ENCODE measurements around the gene CLDN12. TPM values are rescaled to one million over a fixed set of nuclear protein-coding genes. Genes with fewer than 3 reads are reported as not detected.

The CLDN12 gene
- total and polyA plus RNA-seq, 2 of the 4 experiments (the other 2 are of a cell fraction): 33.4 to 46.4 TPM

DNA sequence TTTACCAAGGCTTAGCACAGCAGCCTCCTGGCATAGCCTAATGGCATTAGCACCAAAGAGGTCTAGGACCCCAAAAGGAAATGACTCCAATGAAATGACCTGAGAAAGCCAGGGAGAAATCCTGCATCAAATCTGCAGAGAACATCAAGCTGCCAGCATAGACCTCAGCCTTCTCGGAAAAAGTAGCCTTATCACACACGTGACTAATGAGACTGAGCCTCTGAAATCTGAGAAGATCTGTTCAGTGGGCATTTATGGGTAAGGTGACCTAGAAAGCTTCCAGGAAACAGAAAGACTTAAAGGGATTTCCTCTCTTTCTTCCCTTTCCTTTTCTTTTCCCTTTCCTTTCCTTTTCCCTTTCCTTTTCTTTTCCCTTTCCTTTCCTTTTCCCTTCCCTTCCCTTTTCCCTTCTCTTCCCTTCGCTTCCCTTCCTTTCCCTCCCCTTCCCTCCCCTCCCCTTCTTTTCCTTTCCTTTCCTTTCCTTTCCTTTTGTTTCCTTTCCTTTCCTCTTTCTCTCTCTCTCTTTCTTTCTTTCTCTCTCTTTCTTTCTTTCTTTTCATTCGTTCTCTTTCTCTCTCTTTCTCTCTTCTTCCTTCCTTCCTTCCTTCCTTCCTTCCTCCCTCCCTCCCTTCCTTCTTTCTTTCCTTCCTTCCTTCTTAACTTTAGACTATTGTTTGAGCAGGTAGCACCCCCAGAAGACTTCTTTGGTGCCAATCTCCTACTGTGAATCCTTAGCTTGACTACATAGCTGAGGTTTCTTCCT, 43.1 kb downstream of the CLDN12 start:
- Histone ChIP-seq H3K27me3 (ENCODE audit: control insufficient read depth, insufficient read depth, low read length) (peaks cover 1% of the 10 kb centered on the region; the same call in 1 of the 2 replicates), H3K4me1 (ENCODE audit: control insufficient read depth, insufficient read depth, low read length) (no peaks in the 10 kb centered on the region), H3K36me3 (ENCODE audit: control insufficient read depth, insufficient read depth, low read length) (no peaks in the 10 kb centered on the region), H3K56ac (ENCODE audit: extremely low read depth, insufficient read depth, low read length) (no peak overlapping the region), H3K9me1 (ENCODE audit: insufficient read depth, low read length) (no peaks in the 10 kb centered on the region), H2BK20ac (ENCODE audit: low read depth, low read length) (no peak overlapping the region), H4K5ac (ENCODE audit: low read depth, low read length) (no peak overlapping the region), H3K27ac (ENCODE audit: insufficient read depth, low read length) (no peak overlapping the region), H3K4me3 (ENCODE audit: insufficient read depth, low read depth, low read length) (no peak overlapping the region), H3K4ac (ENCODE audit: low read depth, low read length) (no peak overlapping the region), H2AFZ (replicated peaks; ENCODE audit: low read length, poor library complexity) (no peak overlapping the region), H2BK5ac (ENCODE audit: low read depth, low read length, poor library complexity, severe bottlenecking) (no peak overlapping the region), H4K20me1 (ENCODE audit: insufficient read depth, low read length) (no peaks in the 10 kb centered on the region), H2AK5ac (ENCODE audit: low read depth, low read length) (no peak overlapping the region), H3K79me1 (ENCODE audit: low read depth in 1 of 2, low read length in 2 of 2) (no peaks in the 10 kb centered on the region), H3K18ac (ENCODE audit: low read depth, low read length) (no peak overlapping the region), H2BK15ac (ENCODE audit: low read depth, low read length) (no peak overlapping the region), H4K8ac (ENCODE audit: low read depth in 2 of 2, low read length in 2 of 2) (no peak overlapping the region), H3K9me3 (ENCODE audit: control insufficient read depth, insufficient read depth, low read length) (no peaks in the 10 kb centered on the region), H3K23ac (ENCODE audit: low read depth, low read length) (no peak overlapping the region), H2AK9ac (replicated peaks; ENCODE audit: low read depth, low read length, poor library complexity) (no peak overlapping the region), H4K91ac (ENCODE audit: insufficient read depth, low read depth, low read length) (no peak overlapping the region), H2BK120ac (ENCODE audit: low read depth, low read length) (no peak overlapping the region), H3K14ac (replicated peaks; ENCODE audit: low read depth, low read length) (no peak overlapping the region), H3K9ac (ENCODE audit: low read depth, low read length) (no peak overlapping the region), H3K4me2 (ENCODE audit: low read depth, low read length) (no peak overlapping the region)
- POLR2A ChIA-PET (ENCODE audit: unreplicated experiment): no interaction called here
- intact Hi-C loops (cut with micrococcal nuclease): no loop called here
- DNase-seq: no peak
- in situ Hi-C loops (cut with MboI; ENCODE audit: low sequenced_read_pairs): no loop called here
- CTCF ChIA-PET: no interaction called here
- no peak for ATAC-seq (ENCODE audit: low read depth)
- TF ChIP-seq RAD21 (IDR thresholded peaks at IDR 0.05; ENCODE audit: low read length): no peak
- TF ChIP-seq BHLHE40 (IDR thresholded peaks at IDR 0.05; ENCODE audit: low read depth, low read length): no peak
- 75% methylated on average over 1 of the region's 4 CpGs; no CpG with 5 or more reads in 1 of the 2 experiments for WGBS, 2 experiments (ENCODE audit: extremely low coverage in 2 of 2, insufficient read length in 1 of 2)
- dilution Hi-C loops (cut with HindIII; ENCODE audit: low sequenced_read_pairs, unreplicated experiment): no loop called here
- no TSS peak for BruUV-seq (replicated peaks)

Measured in IMR-90 (cell line).